SU-DHL-6 (cell line): ENCODE measurements around the gene GFOD1.

Experiments used
- H2AFZ ChIP-seq: fragments of 200-600 bp; sonication (generic); 2 replicates; pipeline ENCODE4 v1.6.1; 2014; ENCODE audit warnings: low read depth, mild to moderate bottlenecking, moderate library complexity, mixed read lengths, antibody characterized with exemption, low read length; ENCODE audit not compliant: severe bottlenecking
- H3F3A ChIP-seq: fragments of 200-600 bp; shearing (Covaris generic); 2 replicates; pipeline ENCODE4 v1.6.0; 2016; ENCODE audit warnings: antibody characterized with exemption, mild to moderate bottlenecking; ENCODE audit not compliant: insufficient read depth
- H3K27ac ChIP-seq: fragments of 200-600 bp; sonication (generic); 2 replicates; pipeline ENCODE4 v1.5.1; 2016; ENCODE audit warnings: low read depth, mild to moderate bottlenecking, low read length, moderate library complexity, mixed read lengths
- H3K27me3 ChIP-seq: fragments of 200-600 bp; sonication (generic), shearing (Covaris generic); 2 replicates; pipeline ENCODE4 v1.6.0; 2014; ENCODE audit warnings: mild to moderate bottlenecking, low read length
- H3K36me3 ChIP-seq: fragments of 200-600 bp; sonication (generic); 2 replicates; pipeline ENCODE4 v1.6.1; 2014; ENCODE audit warnings: mild to moderate bottlenecking, low read length, mixed read lengths
- H3K4me2 ChIP-seq: fragments of 300-600, 200-600 bp; shearing (Covaris generic), sonication (generic); 2 replicates; pipeline ENCODE4 v1.6.0; 2014; ENCODE audit warnings: low read length, low read depth, mild to moderate bottlenecking; ENCODE audit not compliant: poor library complexity, severe bottlenecking
- H3K4me3 ChIP-seq: fragments of 200-600 bp; sonication (generic); 2 replicates; pipeline ENCODE4 v1.5.1; 2014; ENCODE audit warnings: antibody characterized with exemption, low read length, mild to moderate bottlenecking, mixed read lengths; ENCODE audit not compliant: insufficient read depth, poor library complexity, severe bottlenecking
- H3K79me2 ChIP-seq: fragments of 200-600 bp; sonication (generic); 2 replicates; pipeline ENCODE4 v1.6.1; 2014; ENCODE audit warnings: mild to moderate bottlenecking, low read length, moderate library complexity; ENCODE audit not compliant: insufficient read depth
- H3K9ac ChIP-seq: fragments of 200-600 bp; sonication (generic); 2 replicates; pipeline ENCODE4 v1.7.0; 2014; ENCODE audit warnings: mild to moderate bottlenecking, low read length
- H3K9me2 ChIP-seq: fragments of 200-600 bp; sonication (generic); replicated peaks from 2 replicates; pipeline ENCODE4 v1.6.1; 2014; ENCODE audit warnings: low read length; ENCODE audit not compliant: insufficient read depth
- H3K9me3 ChIP-seq: fragments of 200-600 bp; sonication (generic); 2 replicates; pipeline ENCODE4 v1.6.1; 2014; ENCODE audit warnings: low read length, mixed read lengths; ENCODE audit not compliant: insufficient read depth
- H4K20me1 ChIP-seq: fragments of 200-600 bp; sonication (generic); 2 replicates; pipeline ENCODE4 v1.6.1; 2014; ENCODE audit warnings: low read depth, mild to moderate bottlenecking, antibody characterized with exemption, low read length, moderate library complexity, mixed read lengths
- CTCF ChIP-seq: fragments of 200-600 bp; sonication (generic); IDR thresholded peaks from one replicate; pipeline ENCODE4 v1.5.1; 2017; ENCODE audit warnings: antibody characterized with exemption, mild to moderate bottlenecking, low read length, moderate library complexity; ENCODE audit not compliant: insufficient read depth, poor library complexity, severe bottlenecking
- EZH2phosphoT487 ChIP-seq: fragments of 200-600 bp; sonication (generic), shearing (Covaris generic); conservative IDR thresholded peaks from 2 replicates; pipeline ENCODE4 v1.6.1; 2018; ENCODE audit warnings: mild to moderate bottlenecking, antibody characterized with exemption, low read length, moderate library complexity, mixed read lengths

Gene GFOD1

GRCh38 chr6:13495818-13496217, 8.4 kb upstream of the GFOD1 start:
- Histone ChIP-seq H3K79me2 (no peaks in the 10 kb centered on the region), H3K9me3 (no peaks in the 10 kb centered on the region), H3K9ac (no peak overlapping the region), H3K27me3 (no peaks in the 10 kb centered on the region), H2AFZ (no peak overlapping the region), H3K27ac (no peak overlapping the region), H4K20me1 (no peaks in the 10 kb centered on the region), H3F3A (no peaks in the 10 kb centered on the region), H3K9me2 (no peaks in the 10 kb centered on the region), H3K4me2 (no peak overlapping the region), H3K4me3 (no peak overlapping the region), H3K36me3 (no peaks in the 10 kb centered on the region)
- TF ChIP-seq CTCF = no peak
- no peak for TF ChIP-seq EZH2phosphoT487

- no peaks in the 10 kb centered on the region for H3K79me2 ChIP-seq
- TF ChIP-seq CTCF = no peak
- TF ChIP-seq EZH2phosphoT487 = no peak
- H3K9ac ChIP-seq = no peak overlapping the region
- no peak overlapping the region for H3K27ac ChIP-seq
- H3F3A ChIP-seq = no peaks in the 10 kb centered on the region
- no peak overlapping the region for H3K4me2 ChIP-seq
- no peak overlapping the region for H3K4me3 ChIP-seq
- H2AFZ ChIP-seq = no peak overlapping the region
- H3K36me3 ChIP-seq = no peaks in the 10 kb centered on the region
- no peaks in the 10 kb centered on the region for H3K9me2 ChIP-seq
- H3K9me3 ChIP-seq = no peaks in the 10 kb centered on the region
- H3K27me3 ChIP-seq = no peaks in the 10 kb centered on the region
- no peaks in the 10 kb centered on the region for H4K20me1 ChIP-seq
Observed at GRCh38 chr6:13495112-13495776, 7.8 kb upstream of the GFOD1 start.

DNA sequence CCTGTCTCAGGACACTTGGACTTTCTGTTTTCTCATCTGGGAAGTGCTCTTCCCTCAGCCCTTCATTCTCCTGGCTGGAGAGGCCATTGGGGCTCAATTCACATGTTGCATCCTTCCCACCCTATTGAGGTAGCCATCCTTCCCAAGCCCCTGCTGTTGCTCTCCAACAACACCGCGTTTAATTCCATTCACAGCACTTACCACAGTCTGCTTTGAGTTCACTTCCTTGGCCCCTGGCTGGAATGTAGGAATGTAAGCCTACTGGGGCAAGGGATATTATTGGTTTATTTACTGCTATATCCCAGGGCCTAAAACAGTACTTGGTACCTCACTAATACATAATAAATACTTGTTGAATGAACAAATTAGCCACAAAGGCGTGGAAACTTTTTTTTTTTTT, 6.7 kb upstream of the GFOD1 start:
- H2AFZ ChIP-seq = no peak overlapping the region

More for the DNA sequence above, 6.7 kb upstream of the GFOD1 start:
- Histone ChIP-seq H3K36me3 (no peaks in the 10 kb centered on the region), H3K27me3 (no peaks in the 10 kb centered on the region), H3K9ac (no peak overlapping the region), H3K4me2 (no peak overlapping the region), H3K27ac (no peak overlapping the region), H3F3A (no peaks in the 10 kb centered on the region), H3K9me2 (no peaks in the 10 kb centered on the region), H3K9me3 (no peaks in the 10 kb centered on the region), H3K4me3 (no peak overlapping the region), H3K79me2 (no peaks in the 10 kb centered on the region), H4K20me1 (no peaks in the 10 kb centered on the region)
- TF ChIP-seq EZH2phosphoT487 (no peak), CTCF (no peak)
